Activated CD4-positive, alpha-beta T cell treated with anti-CD3 and anti-CD28 coated beads, Interleukin-2, Interleukin-4, amounts not matched to agents 100 ng/mL and 50 ng/mL, durations not matched to agents 16 hours and 8 hours (primary cell): ENCODE measurements around the gene PCDHGB3.
A peak's percentile ranks its signal among the peaks of the same experiment; 100 is the strongest.

Source experiments
- DNase-seq: peaks from one replicate; pipeline ENCODE4 v3.0.0-alpha.2; 2020; ENCODE audit warnings: low spot score

The PCDHGB3 gene

DNA sequence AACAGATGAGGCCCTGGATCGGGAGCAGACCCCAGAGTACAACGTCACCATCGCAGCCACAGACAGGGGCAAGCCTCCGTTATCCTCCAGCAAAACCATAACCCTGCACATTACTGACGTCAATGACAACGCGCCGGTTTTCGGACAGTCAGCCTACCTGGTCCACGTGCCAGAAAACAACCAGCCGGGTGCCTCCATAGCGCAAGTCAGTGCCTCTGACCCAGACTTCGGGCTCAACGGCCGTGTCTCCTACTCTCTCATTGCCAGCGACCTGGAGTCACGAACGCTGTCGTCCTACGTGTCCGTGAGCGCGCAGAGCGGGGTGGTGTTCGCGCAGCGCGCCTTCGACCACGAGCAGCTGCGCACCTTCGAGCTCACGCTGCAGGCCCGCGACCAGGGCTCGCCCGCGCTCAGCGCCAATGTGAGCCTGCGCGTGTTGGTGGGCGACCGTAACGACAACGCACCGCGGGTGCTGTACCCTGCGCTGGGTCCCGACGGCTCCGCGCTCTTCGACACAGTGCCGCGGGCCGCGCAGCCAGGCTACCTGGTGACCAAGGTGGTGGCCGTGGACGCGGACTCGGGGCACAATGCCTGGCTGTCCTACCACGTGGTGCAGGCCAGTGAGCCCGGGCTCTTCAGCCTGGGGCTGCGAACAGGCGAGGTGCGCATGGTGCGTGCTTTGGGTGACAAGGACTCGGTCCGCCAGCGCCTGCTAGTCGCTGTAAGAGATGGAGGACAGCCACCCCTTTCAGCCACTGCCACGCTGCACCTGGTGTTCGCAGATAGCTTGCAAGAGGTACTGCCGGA, 49.2 kb downstream of the PCDHGB3 start:
- no peak for DNase-seq

DNA sequence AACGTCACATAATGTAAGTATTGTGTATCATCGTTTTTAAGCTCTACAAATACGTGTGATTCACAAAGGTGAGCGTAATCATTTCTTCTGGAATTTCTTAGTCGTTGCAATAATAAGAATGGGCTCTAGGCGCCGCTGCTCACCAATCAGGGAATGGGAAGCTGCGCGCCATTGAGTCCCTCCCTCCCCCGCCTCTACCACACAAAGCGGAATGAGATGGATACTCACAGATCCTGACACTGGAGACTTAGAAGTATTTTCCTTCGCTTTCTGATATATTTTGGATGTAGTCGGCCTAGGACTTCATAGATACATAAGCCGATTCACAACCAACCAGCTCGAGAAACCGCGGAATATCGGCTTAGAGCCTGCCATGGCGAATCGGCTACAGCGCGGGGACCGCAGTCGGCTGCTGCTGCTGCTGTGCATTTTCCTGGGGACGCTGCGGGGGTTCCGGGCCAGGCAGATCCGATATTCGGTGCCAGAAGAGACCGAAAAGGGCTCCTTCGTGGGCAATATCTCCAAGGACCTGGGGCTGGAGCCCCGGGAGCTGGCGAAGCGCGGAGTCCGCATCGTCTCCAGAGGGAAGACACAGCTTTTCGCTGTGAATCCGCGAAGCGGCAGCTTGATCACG, 50.9 kb downstream of the PCDHGB3 start, which contains the start of gene PCDHGA11:
Gene PCDHGA11 (plus strand): TSS at position 197 of the 634 bp plus-strand sequence. CDS start 177 bp downstream, at position 374.
- peak; percentile 51 for DNase-seq

DNA sequence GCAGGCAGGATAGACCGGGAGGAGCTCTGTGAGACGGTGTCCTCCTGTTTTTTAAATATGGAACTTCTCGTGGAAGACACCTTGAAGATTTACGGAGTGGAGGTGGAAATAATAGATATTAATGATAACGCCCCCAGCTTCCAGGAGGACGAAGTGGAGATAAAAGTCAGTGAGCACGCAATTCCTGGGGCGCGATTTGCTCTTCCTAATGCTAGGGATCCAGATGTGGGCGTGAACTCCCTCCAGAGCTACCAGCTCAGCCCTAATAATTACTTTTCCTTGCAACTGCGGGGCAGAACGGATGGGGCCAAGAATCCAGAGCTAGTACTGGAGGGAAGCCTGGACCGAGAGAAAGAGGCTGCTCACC, 51.4 kb downstream of the PCDHGB3 start:
- DNase-seq = no peak
